Measurements from ENCODE around the gene RIT2.

RIT2 gene

GRCh38 chr18:43013486-43013885 is 102.0 kb downstream of the RIT2 start:
- no peak for TF ChIP-seq CTCF (conservative IDR thresholded peaks at IDR 0.05; ENCODE audit: low read length)
- H3K4me3 ChIP-seq (ENCODE audit: low read length): no peak overlapping the region
- DNase-seq (ENCODE audit: low read depth): no peak

GRCh38 chr18:43012951-43013350 is 102.5 kb downstream of the RIT2 start:
- no peak overlapping the region for H3K4me3 ChIP-seq (ENCODE audit: low read length)
- TF ChIP-seq CTCF (conservative IDR thresholded peaks at IDR 0.05; ENCODE audit: low read length): no peak
- DNase-seq (ENCODE audit: low read depth): no peak

- TF ChIP-seq CTCF (conservative IDR thresholded peaks at IDR 0.05; ENCODE audit: low read length): no peak
Measured at GRCh38 chr18:43010611-43011010, 104.9 kb downstream of the RIT2 start.

GRCh38 chr18:43009674-43010073 is 105.8 kb downstream of the RIT2 start:
- TF ChIP-seq CTCF (conservative IDR thresholded peaks at IDR 0.05; ENCODE audit: low read length): no peak
- H3K4me3 ChIP-seq (ENCODE audit: low read length): no peak overlapping the region
- DNase-seq (ENCODE audit: low read depth): no peak

More at GRCh38 chr18:43010611-43011010, 104.9 kb downstream of the RIT2 start:
- no peak for DNase-seq (ENCODE audit: low read depth)
- no peak overlapping the region for H3K4me3 ChIP-seq (ENCODE audit: low read length)

- no peak for TF ChIP-seq CTCF (conservative IDR thresholded peaks at IDR 0.05; ENCODE audit: low read length)
- no peak for DNase-seq (ENCODE audit: low read depth)
Measured at GRCh38 chr18:43007365-43007764, 108.1 kb downstream of the RIT2 start.

GRCh38 chr18:43004421-43004820 is 111.1 kb downstream of the RIT2 start:
- H3K4me3 ChIP-seq (ENCODE audit: low read length): no peak overlapping the region
- TF ChIP-seq CTCF (conservative IDR thresholded peaks at IDR 0.05; ENCODE audit: low read length): no peak
- DNase-seq (ENCODE audit: low read depth): no peak

More at GRCh38 chr18:43007365-43007764, 108.1 kb downstream of the RIT2 start:
- no peak overlapping the region for H3K4me3 ChIP-seq (ENCODE audit: low read length)

GRCh38 chr18:43001821-43002220 is 113.7 kb downstream of the RIT2 start:
- no peak for DNase-seq (ENCODE audit: low read depth)
- TF ChIP-seq CTCF (conservative IDR thresholded peaks at IDR 0.05; ENCODE audit: low read length): no peak

More at GRCh38 chr18:43001821-43002220, 113.7 kb downstream of the RIT2 start:
- no peak overlapping the region for H3K4me3 ChIP-seq (ENCODE audit: low read length)

All from AG10803 (cell line).